GM12878 (cell line): ENCODE results near the gene MAST4. TPM values are rescaled to one million over a fixed set of nuclear protein-coding genes. Genes with fewer than 3 reads are reported as not detected.
A peak's percentile ranks its signal among the peaks of the same experiment; 100 is the strongest.

Experiments used
- ATAC-seq: fragments of 200-7000 bp; cut with Tn5 transposase; 3 replicates; pipeline ENCODE4 v1.9.1; 2020; ENCODE audit warnings: mild to moderate bottlenecking, moderate library complexity
- BruUV-seq: library from RNA; stranded (reverse); fragments of 400-500 nt; replicated peaks from 2 replicates; lab custom pipeline; 2021; lab: Mats Ljungman, UMichigan
- CTCF ChIA-PET: fragments of 300-600 bp; sonication (Branson Sonifier 250); formaldehyde crosslinking; extraction: SDS; loops from one replicate; lab custom pipeline; 2021; ENCODE audit warnings: inconsistent platforms; lab: Yijun Ruan, JAX
- POLR2A ChIA-PET: fragments of 350-600 bp; formaldehyde crosslinking; extraction: SDS; loops from one replicate; lab custom pipeline; 2021; ENCODE audit warnings: inconsistent platforms; lab: Charles Lee
- RAD21 ChIA-PET: fragments of 300-600 bp; sonication (Branson Sonifier 250); formaldehyde crosslinking; loops from one replicate; lab custom pipeline; 2023; ENCODE audit warnings: antibody characterized with exemption; ENCODE audit not compliant: unreplicated experiment; lab: Charles Lee
- SMC1A ChIA-PET: fragments of 300-600 bp; sonication (Branson Sonifier 250); formaldehyde crosslinking; loops from one replicate; lab custom pipeline; 2023; ENCODE audit not compliant: unreplicated experiment, uncharacterized antibody; lab: Charles Lee
- DNase-seq: peaks from one replicate; pipeline ENCODE4 v3.0.0-alpha.2; 2011; ENCODE audit warnings: low read depth, low spot score
- FAIRE-seq: peaks from 3 replicates; lab custom pipeline; 2011; peaks lifted over from hg19 to GRCh38; lab: Jason Lieb, UNC
- H2AFZ ChIP-seq: 2 replicates; pipeline ENCODE4 v1.6.0; 2011; ENCODE audit warnings: low read depth, low read length, control low read depth; ENCODE audit not compliant: control insufficient read depth
- H3K27ac ChIP-seq: 2 replicates; pipeline ENCODE4 v1.5.1; 2011; ENCODE audit warnings: control low read depth; ENCODE audit not compliant: control insufficient read depth, insufficient read depth
- H3K27me3 ChIP-seq, 2 experiments: replicated peaks in 1 of 2; 2 replicates each; pipeline versions ENCODE4 v1.6.0 to v1.6.1; 2011; ENCODE audit warnings: low read length in 1 of 2; ENCODE audit not compliant: control insufficient read depth in 2 of 2, insufficient read depth in 2 of 2
- H3K36me3 ChIP-seq, 2 experiments: 2 replicates each; pipeline ENCODE4 v1.5.1; 2011; ENCODE audit warnings: low read length in 1 of 2; ENCODE audit not compliant: control insufficient read depth in 2 of 2, insufficient read depth in 2 of 2
- H3K4me1 ChIP-seq: 2 replicates; pipeline ENCODE4 v1.6.1; 2011; ENCODE audit warnings: mild to moderate bottlenecking, low read length, moderate library complexity, mixed read lengths; ENCODE audit not compliant: control insufficient read depth, insufficient read depth
- H3K4me2 ChIP-seq: 2 replicates; pipeline ENCODE4 v1.6.0; 2011; ENCODE audit warnings: control low read depth; ENCODE audit not compliant: control insufficient read depth, insufficient read depth
- H3K4me3 ChIP-seq: fragments of 200-600 bp; sonication (generic); 2 replicates; pipeline ENCODE4 v1.5.1; 2016
- H3K79me2 ChIP-seq: 2 replicates; pipeline ENCODE4 v1.6.0; 2011; ENCODE audit warnings: low read length; ENCODE audit not compliant: control insufficient read depth, insufficient read depth
- H3K9ac ChIP-seq: 2 replicates; pipeline ENCODE4 v1.8.0; 2011; ENCODE audit warnings: low read length, control low read depth, mixed read lengths; ENCODE audit not compliant: control insufficient read depth, insufficient read depth
- H3K9me3 ChIP-seq: replicated peaks from 3 replicates; pipeline ENCODE4 v1.5.1; 2011; ENCODE audit warnings: mild to moderate bottlenecking, low read length; ENCODE audit not compliant: control insufficient read depth, insufficient read depth
- H4K20me1 ChIP-seq: 2 replicates; pipeline ENCODE4 v1.6.0; 2011; ENCODE audit not compliant: control insufficient read depth, insufficient read depth
- BACH1 ChIP-seq: fragments of 450-650 bp; IDR thresholded peaks from 2 replicates; pipeline ENCODE4 v1.6.1; 2017; ENCODE audit warnings: mild to moderate bottlenecking, borderline replicate concordance
- CTCF ChIP-seq, 3 experiments: IDR thresholded peaks in 2 of 3; conservative IDR thresholded peaks in 1 of 3; 2 replicates each; pipeline ENCODE4 v1.5.1; 2011; ENCODE audit warnings: low read depth in 3 of 3, low read length in 3 of 3, mild to moderate bottlenecking in 3 of 3, control low read depth in 2 of 3, moderate library complexity in 2 of 3, inconsistent platforms in 1 of 3, mixed read lengths in 1 of 3; ENCODE audit not compliant: control insufficient read depth in 2 of 3, insufficient read depth in 1 of 3; ENCODE audit errors: extremely low read depth in 1 of 3
- JUND ChIP-seq: IDR thresholded peaks from 2 replicates; pipeline ENCODE4 v1.6.1; 2012; ENCODE audit warnings: low read depth, mild to moderate bottlenecking, low read length, improper control_type of control experiment, moderate library complexity
- NFXL1 ChIP-seq: fragments of 450-650 bp; IDR thresholded peaks from 2 replicates; pipeline ENCODE4 v1.6.1; 2017; ENCODE audit warnings: antibody characterized with exemption, mild to moderate bottlenecking, borderline replicate concordance
- RAD21 ChIP-seq: IDR thresholded peaks from 2 replicates; pipeline ENCODE4 v1.6.1; 2011; ENCODE audit warnings: mild to moderate bottlenecking, low read depth, low read length, moderate library complexity; ENCODE audit not compliant: insufficient read depth
- WGBS: methylation state at CpG from one replicate; pipeline ENCODE4 v1.1.6; 2016; ENCODE audit warnings: low lambda C conversion rate; ENCODE audit not compliant: insufficient replicate concordance, insufficient coverage; ENCODE audit errors: missing lambda C conversion rate; 5-methylcytosine and 5-hydroxymethylcytosine counted together
- in situ Hi-C: fragments of 300-500 bp; cut with MboI; formaldehyde crosslinking; loops from 9 replicates; pipeline ENCODE4 v1.14.3; 2018; ENCODE audit warnings: mixed read lengths
- intact Hi-C: fragments of 100-400 bp; cut with micrococcal nuclease; formaldehyde crosslinking; loops from one replicate; pipeline ENCODE4 v1.14.2; 2022; ENCODE audit not compliant: unreplicated experiment
- polyA plus RNA-seq, 11 experiments: library from polyadenylated mRNA; depleted of rRNA in 4 of 11; unstranded in 6 of 11; stranded (reverse) in 5 of 11; fragments of >200 nt; fragmentation: Nextera tagmentation in 4 of 11; fragmentation: Illumina TruSeq in 1 of 11; extraction: Ambion mirVana in 4 of 11; extraction: Trizol in 1 of 11; gene quantifications; 1 replicate in 1 of 11; 2 replicates in 10 of 11; pipeline versions ENCODE4 v1.2.1 to v1.2.3, GENCODE V29; 2011 to 2016; ENCODE audit warnings: inconsistent platforms in 2 of 11, missing spikeins in 2 of 11, low read depth in 1 of 11
- total RNA-seq, 4 experiments: library from RNA; depleted of rRNA in 3 of 4; stranded (reverse); fragments of >200 nt in 3 of 4; fragmentation: Illumina TruSeq in 1 of 4; extraction: Trizol in 1 of 4; gene quantifications; 2 replicates each; pipeline versions ENCODE4 v1.2.1 to v1.2.3, GENCODE V29; 2013 to 2021

MAST4 gene
- total and polyA plus RNA-seq, 10 of the 15 experiments (the other 5 are each of a cell fraction or from before 2014, with no cell fraction given) = 0.02 to 1.6 (median 0.29) TPM; not detected in 1

- no peaks in the 10 kb centered on the region for H3K9me3 ChIP-seq
- H2AFZ ChIP-seq = no peak overlapping the region
- DNase-seq (no peak), FAIRE-seq (no peak), ATAC-seq (no peak)
- no peaks in the 10 kb centered on the region for H3K79me2 ChIP-seq
- H3K4me3 ChIP-seq = no peak overlapping the region
- in situ Hi-C loops (no loop called here), intact Hi-C loops (no loop called here)
- no peak overlapping the region for H3K27ac ChIP-seq
- ChIA-PET SMC1A (no interaction called here), CTCF (no interaction called here), POLR2A (no interaction called here), RAD21 (interaction anchor here (0.7 kb wide), 1 partner anchor 442 kb away, joined by 6 read pairs; no protein-coding TSS in a partner anchor)
- H4K20me1 ChIP-seq = no peaks in the 10 kb centered on the region
- H3K36me3 ChIP-seq = no peaks in the 10 kb centered on the region
- H3K9ac ChIP-seq = no peak overlapping the region
- H3K4me2 ChIP-seq = no peak overlapping the region
- no peaks in the 10 kb centered on the region for H3K4me1 ChIP-seq
- TF ChIP-seq BACH1 (no peak), CTCF (IDR thresholded peaks at IDR 0.05 in 2 of 3, conservative IDR thresholded peaks at IDR 0.05 in 1 of 3; ENCODE audit: control insufficient read depth in 2 of 3, extremely low read depth in 1 of 3, insufficient read depth in 1 of 3, low read depth in 3 of 3, low read length in 3 of 3) (peak in 2 of 3 experiments; percentile 18 to 30; a peak in 2 of 6 replicates), JUND (no peak), RAD21 (peak; percentile 45; the same call in 1 of the 2 replicates), NFXL1 (no peak)
- BruUV-seq = no TSS peak
- H3K27me3 ChIP-seq = peaks cover 0 to 2% of the 10 kb centered on the region in 2 experiments; a peak in 2 of 4 replicates
- 30% methylated on average over 10 of the region's 10 CpGs for WGBS
Measured at GRCh38 chr5:66864240-66864884, 268.2 kb downstream of the MAST4 start.
